HG03378 (cell line): Measurements from ENCODE around the gene KRTAP5-6.

Experiments
- ATAC-seq: cut with Tn5 transposase; IDR thresholded peaks from one replicate; pipeline ENCODE4 v1.9.1; 2021; ENCODE audit warnings: mild to moderate bottlenecking, moderate library complexity; ENCODE audit not compliant: unreplicated experiment

KRTAP5-6 gene

DNA sequence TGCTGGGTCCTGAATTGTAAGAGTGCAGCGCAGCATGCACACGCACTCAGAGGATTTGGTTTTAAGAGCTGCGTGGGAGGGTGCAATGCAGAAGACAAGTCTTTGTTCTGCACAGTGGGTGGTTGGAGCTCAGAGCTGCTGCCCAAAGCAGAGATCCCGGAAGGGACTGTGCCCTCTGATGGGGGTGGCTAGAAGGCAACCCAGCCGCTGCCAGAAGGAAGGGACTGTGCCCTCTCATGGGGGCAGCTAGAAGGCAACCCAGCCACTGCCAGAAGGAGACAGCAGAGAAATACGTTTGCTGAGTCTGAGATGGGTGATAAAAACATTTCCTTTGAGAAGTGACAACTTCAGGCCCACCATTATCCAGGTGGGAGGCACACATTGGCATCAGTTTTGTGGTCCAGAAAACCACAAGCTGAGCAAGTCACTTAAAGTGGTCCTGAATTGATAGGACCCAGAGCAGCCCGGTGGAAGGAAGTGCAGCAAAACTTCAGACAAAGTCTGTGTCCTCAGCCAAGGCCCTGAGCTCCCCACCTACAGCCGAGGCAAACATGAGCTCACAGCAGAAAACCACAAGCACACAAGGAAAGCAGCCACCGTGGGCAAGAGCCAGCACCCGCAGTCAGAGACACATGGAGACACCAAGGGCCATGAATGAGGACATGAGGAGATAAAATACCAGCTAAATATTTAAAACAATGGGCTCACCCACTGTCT, 4.3 kb downstream of the KRTAP5-6 start:
- no peak for ATAC-seq

- ATAC-seq, result no peak
These were observed 5.5 kb downstream of the KRTAP5-6 start for GRCh38 chr11:1702506-1702905.

DNA sequence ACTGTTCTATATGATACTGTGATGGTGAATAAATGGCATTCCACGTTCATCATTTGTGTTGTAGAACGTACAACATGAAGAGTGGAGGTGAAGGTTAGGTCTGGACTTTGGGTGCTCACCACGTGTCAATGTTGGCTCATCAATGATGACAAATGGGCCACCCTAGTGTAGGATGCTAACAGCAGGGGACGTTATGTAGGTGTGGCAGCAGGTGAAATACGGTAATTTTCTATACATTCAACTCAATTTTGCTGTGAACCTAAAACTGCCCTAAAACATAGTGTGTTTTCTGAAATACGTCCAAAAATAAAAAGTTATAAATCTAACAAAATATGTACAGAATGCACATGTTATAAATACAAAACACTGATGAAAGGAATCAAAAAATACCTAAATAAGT, 6.2 kb downstream of the KRTAP5-6 start:
- no peak for ATAC-seq

GRCh38 chr11:1705126-1706052, 8.4 kb downstream of the KRTAP5-6 start:
- ATAC-seq, result no peak

DNA sequence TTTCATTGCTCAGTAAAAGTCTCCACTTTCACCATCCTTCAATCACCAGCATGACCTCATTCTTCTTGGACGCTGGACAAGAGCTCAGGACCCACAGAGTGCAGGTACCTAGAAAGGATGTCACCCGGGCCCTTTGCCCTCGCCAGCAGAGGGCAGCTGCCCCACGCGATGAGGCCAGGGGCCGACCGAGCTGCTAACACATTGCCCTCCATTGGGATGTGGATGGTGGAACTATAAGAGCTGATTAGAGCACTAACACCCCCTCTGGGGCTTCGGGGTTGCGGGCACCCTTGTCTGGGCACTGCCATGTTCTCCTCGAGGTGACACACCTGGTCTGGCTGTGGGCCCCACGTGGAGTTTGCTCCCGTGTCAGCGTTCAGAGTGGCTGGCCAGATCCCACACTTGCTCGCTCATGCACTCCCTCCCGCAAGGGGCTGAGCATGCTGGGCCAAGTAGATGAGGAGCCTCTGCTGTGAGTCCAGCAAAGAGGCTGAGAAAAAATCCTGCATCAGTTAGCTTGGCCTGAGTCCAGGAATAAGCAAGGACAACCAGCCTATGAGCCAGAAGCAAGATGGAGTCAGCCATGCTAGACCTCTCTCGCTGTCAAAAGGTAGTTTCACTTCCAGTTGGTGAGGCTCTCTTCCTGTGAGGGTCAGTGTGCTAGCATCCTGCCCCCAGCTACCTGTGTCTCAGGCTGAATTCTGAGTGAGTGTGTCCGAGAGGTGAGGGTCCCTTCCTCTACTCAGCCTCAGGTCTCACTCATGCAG, 9.8 kb downstream of the KRTAP5-6 start:
- no peak for ATAC-seq

DNA sequence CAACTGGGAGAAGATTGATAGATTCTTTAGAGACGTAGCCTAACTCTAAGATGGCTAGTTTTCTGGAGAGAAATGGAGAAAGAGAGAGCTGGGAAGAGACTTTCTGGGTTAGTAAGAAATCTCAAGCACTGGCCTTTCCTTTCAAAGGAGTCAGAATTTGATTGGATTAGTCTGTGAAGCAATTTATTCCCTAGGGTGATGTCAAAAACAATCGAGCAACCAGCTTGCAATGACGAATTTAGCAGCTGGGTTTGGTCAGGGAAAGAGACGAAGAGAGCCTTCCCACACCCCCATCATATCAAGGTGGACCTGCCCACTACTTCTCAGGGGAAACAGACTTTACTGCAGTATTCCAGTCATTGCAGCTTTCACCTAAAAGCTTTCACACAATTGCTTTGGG, 10.8 kb downstream of the KRTAP5-6 start:
- no peak for ATAC-seq

DNA sequence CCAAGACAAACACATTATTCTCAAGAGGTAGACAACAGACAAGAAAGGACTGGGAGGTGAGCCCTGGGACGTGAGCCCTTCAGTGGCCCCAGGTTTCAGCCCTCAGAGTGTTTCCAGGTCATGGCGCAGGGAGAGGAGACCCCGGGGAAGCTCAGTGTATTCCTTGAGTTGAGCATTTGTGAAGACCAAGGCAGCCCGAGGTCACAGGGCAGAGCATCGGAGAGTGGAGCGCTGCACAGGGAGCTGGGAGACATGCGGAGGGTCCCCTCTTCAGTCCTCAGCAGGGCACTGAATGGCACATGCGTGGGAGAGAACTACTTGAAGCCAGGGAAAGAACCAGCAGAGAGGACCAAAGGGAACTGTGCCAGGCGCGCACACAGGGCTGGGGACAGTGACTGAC, 11.7 kb downstream of the KRTAP5-6 start:
- no peak for ATAC-seq

DNA sequence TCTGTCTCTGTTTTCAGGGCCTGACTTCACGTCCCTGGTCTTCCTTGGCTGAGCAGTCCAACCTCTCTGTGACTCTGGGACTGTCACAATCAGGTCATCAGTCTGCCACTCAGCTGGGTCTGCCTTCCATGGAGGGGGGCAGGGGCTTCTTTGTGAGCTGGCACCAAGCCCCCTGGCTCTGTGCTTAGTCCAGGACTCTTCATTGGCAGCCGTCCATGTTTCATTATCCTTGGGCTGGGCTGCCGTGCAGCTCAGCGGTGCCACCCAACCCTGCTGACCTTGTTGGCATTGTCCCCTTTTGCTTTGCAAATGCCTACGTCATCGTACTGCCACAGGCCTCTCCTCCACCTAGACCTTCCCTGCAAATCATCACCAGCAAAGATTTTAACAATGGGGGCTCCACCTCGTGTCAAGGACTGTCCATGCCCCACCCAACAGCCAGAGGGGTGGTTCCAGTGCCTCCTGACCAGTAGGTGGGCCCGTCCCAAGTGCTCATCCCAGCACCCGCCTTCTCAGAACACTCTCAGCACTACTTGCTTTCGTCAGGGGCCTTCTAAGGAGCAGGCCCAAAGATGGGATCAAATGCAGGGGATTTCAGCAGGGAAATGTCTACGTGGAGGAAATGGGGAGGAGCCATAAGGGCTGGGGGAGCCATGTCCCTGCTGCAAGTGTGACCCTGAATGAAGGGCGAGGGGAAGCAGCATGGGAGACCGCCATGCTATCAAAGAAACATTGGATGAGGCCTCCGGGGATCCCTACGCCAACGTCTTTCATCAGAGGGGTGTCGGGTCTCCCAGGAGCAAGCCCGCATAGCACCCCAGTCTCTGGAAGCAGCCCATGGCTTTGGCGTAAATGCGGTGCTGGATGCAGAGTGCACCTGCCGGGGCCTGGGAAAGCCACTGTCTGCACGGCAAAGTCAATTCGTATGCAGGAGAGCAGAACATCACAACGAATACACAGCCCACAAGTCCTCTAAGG, 18.2 kb downstream of the KRTAP5-6 start:
- ATAC-seq, result no peak

GRCh38 chr11:1717745-1718144, 20.8 kb downstream of the KRTAP5-6 start:
- no peak for ATAC-seq

DNA sequence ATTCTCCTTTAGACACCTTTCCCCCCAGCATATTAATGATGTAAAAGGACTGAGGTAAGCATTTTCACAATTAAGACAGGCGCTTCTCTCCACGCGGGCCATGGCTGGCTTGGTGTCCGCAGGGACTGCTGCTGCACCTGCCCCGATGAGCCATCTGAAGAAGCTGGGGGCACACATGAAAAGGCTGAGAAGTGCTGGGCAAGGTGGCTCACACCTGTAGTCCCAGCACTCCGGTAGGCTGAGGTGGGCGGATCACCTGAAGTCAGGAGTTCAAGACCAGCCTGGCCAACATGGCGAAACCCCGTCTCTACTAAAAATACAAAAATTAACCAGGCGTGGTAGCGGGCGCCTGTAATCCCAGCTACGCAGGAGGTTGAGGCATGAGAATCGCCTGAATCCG, 21.3 kb downstream of the KRTAP5-6 start:
- ATAC-seq, result no peak

DNA sequence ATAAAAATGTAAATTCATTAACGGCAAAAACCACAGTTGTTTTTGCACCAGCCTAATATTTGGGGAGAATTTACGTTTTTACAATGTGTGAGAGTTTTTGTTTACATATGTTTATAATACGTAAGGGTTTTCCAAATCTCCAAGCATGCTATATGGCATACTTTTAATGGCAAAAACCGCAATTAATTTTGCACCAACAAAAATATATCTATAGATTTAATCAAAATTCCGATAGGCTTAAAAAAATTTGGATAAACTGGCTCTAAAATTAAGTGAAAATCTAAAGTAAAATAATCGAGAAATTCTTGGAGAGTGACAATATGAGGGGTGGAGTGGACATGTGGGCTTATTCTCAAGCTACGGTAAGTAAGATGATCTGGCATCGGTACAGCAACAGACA, 22.8 kb downstream of the KRTAP5-6 start:
- no peak for ATAC-seq

- no peak for ATAC-seq
These were observed 30.2 kb downstream of the KRTAP5-6 start for GRCh38 chr11:1727096-1727690.

DNA sequence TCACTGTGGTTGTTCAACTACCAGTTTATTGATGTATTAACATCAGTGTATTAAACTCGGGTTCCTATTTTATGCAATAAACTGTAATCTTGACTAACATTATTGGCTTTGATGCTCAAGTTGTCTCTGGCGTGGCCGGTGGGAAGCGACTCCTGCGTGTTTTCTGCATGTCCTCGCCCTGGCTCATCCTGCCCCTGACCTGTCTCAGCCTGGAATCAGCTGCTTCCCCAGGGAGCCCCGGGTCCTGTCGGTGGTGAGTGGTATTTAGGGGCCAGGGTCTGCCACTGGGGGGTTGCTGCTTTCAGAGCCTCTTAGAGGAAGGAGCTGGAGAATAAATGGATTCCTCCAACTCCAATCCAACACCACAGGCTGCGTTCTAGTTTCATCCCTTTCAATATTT, 30.9 kb downstream of the KRTAP5-6 start:
- ATAC-seq, result no peak

GRCh38 chr11:1728301-1728700, 31.3 kb downstream of the KRTAP5-6 start:
- ATAC-seq, result no peak

- ATAC-seq, result no peak
These were observed 32.1 kb downstream of the KRTAP5-6 start for GRCh38 chr11:1728931-1729691.

GRCh38 chr11:1729692-1730011, 32.7 kb downstream of the KRTAP5-6 start:
- no peak for ATAC-seq

GRCh38 chr11:1730059-1730629, 33.1 kb downstream of the KRTAP5-6 start:
- no peak for ATAC-seq

- no peak for ATAC-seq
These were observed 34.6 kb downstream of the KRTAP5-6 start for GRCh38 chr11:1731451-1732059.
